Adrenal gland (tissue), 5 donors: Measurements from ENCODE around the gene GAMT.

ENCODE experiments used
- CTCF ChIP-seq, 6 experiments: fragments of 450-650 bp in 4 of 6; fragments of 200-600 bp in 2 of 6; sonication (generic) in 1 of 6; IDR thresholded peaks; 1 replicate in 5 of 6; 2 replicates in 1 of 6; pipeline versions ENCODE4 v1.5.1 to v1.8.0; 2016 to 2021; ENCODE audit warnings: antibody characterized with exemption in 6 of 6, mild to moderate bottlenecking in 2 of 6, moderate library complexity in 1 of 6
- POLR2A ChIP-seq, 2 donors: fragments of 450-650 bp; IDR thresholded peaks; one replicate each; pipeline ENCODE4 v1.6.1; 2017; ENCODE audit warnings: antibody characterized with exemption in 2 of 2, mild to moderate bottlenecking in 2 of 2, moderate library complexity in 1 of 2
- donor health status: DM: no; HTN: no; CAD: no.

- TF ChIP-seq CTCF (IDR thresholded peaks at IDR 0.05), result no peak
- TF ChIP-seq POLR2A (IDR thresholded peaks at IDR 0.05), result no peak
These were observed 5.9 kb downstream of the GAMT start for GRCh38 chr19:1395194-1396018.
